Measurements from ENCODE around the gene FEM1B.

Gene FEM1B

GRCh38 chr15:68277131-68277602, 378 bp upstream of the FEM1B start:
- Histone ChIP-seq H3K4me3 (ENCODE audit: severe bottlenecking) (peak overlapping the region; percentile 77), H3K27ac (ENCODE audit: poor library complexity, severe bottlenecking) (peak overlapping the region; percentile 98), H3K27me3 (ENCODE audit: insufficient read depth, poor library complexity, severe bottlenecking) (no peaks in the 10 kb centered on the region), H3K9me3 (ENCODE audit: severe bottlenecking) (no peaks in the 10 kb centered on the region), H3K36me3 (ENCODE audit: low read depth) (peaks cover 31% of the 10 kb centered on the region), H3K4me1 (ENCODE audit: insufficient read depth, poor library complexity, severe bottlenecking) (peaks cover 45% of the 10 kb centered on the region)
- no peak for TF ChIP-seq CTCF (IDR thresholded peaks at IDR 0.05; ENCODE audit: poor library complexity, severe bottlenecking)
- no peak for DNase-seq (ENCODE audit: low spot score)
- ATAC-seq (ENCODE audit: low read depth), result peak; percentile 0; the same call in 2 of the 3 replicates

GRCh38 chr15:68278345-68278594, 725 bp downstream of the FEM1B start:
- Histone ChIP-seq H3K4me1 (ENCODE audit: insufficient read depth, poor library complexity, severe bottlenecking) (peaks cover 43% of the 10 kb centered on the region), H3K27me3 (ENCODE audit: insufficient read depth, poor library complexity, severe bottlenecking) (no peaks in the 10 kb centered on the region), H3K9me3 (ENCODE audit: severe bottlenecking) (no peaks in the 10 kb centered on the region), H3K4me3 (ENCODE audit: severe bottlenecking) (peak overlapping the region; percentile 77), H3K36me3 (ENCODE audit: low read depth) (peaks cover 31% of the 10 kb centered on the region), H3K27ac (ENCODE audit: poor library complexity, severe bottlenecking) (peak overlapping the region; percentile 98)
- no peak for ATAC-seq (ENCODE audit: low read depth)
- peak; percentile 79 for DNase-seq (ENCODE audit: low spot score)
- TF ChIP-seq CTCF (IDR thresholded peaks at IDR 0.05; ENCODE audit: poor library complexity, severe bottlenecking), result peak; percentile 34

DNA sequence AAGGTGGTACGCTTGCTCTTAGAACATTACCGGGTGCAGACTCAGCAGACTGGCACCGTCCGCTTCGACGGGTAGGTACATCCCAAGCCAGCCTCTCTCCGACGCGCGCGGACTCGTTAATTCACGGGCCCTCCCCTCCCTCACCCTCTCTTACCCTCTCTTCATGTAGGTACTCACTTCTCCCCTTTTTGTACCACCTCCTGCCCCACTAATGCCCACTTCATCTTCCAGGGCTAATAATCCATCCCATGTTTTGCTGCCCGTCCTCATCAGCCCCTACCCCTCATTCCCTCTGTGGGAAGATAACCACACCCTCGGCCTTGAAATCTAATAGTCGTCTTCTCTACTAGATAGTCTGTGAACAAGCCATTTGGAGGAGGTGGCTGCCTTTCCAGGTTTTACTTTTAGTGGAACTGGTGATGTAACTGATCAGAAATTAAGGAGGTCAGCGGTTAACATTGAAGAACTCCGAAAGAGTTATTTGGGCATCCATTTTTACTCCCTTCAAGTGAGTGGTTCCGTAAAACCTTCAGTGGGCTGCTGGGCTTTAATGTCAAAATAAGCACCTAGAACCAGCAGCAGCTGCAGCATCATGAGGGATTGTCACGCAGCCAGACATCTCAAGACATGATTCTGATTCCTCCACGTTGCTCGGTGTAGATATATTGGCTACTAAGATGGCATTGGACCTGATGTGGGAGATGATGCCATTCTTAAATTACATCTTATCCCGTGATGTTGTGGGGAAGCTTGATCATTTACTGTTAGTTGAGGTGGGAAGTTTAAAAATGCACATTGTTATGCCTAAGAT, 1.3 kb downstream of the FEM1B start:
- H3K36me3 ChIP-seq (ENCODE audit: low read depth), result peaks cover 34% of the 10 kb centered on the region
- H3K9me3 ChIP-seq (ENCODE audit: severe bottlenecking), result no peaks in the 10 kb centered on the region
- H3K27me3 ChIP-seq (ENCODE audit: insufficient read depth, poor library complexity, severe bottlenecking), result no peaks in the 10 kb centered on the region
- TF ChIP-seq CTCF (IDR thresholded peaks at IDR 0.05; ENCODE audit: poor library complexity, severe bottlenecking), result no peak
- DNase-seq (ENCODE audit: low spot score), result no peak
- peak overlapping the region; percentile 98 for H3K27ac ChIP-seq (ENCODE audit: poor library complexity, severe bottlenecking)
- peak overlapping the region; percentile 77 for H3K4me3 ChIP-seq (ENCODE audit: severe bottlenecking)
- ATAC-seq (ENCODE audit: low read depth), result peak; percentile 6
- peaks cover 39% of the 10 kb centered on the region for H3K4me1 ChIP-seq (ENCODE audit: insufficient read depth, poor library complexity, severe bottlenecking)

DNA sequence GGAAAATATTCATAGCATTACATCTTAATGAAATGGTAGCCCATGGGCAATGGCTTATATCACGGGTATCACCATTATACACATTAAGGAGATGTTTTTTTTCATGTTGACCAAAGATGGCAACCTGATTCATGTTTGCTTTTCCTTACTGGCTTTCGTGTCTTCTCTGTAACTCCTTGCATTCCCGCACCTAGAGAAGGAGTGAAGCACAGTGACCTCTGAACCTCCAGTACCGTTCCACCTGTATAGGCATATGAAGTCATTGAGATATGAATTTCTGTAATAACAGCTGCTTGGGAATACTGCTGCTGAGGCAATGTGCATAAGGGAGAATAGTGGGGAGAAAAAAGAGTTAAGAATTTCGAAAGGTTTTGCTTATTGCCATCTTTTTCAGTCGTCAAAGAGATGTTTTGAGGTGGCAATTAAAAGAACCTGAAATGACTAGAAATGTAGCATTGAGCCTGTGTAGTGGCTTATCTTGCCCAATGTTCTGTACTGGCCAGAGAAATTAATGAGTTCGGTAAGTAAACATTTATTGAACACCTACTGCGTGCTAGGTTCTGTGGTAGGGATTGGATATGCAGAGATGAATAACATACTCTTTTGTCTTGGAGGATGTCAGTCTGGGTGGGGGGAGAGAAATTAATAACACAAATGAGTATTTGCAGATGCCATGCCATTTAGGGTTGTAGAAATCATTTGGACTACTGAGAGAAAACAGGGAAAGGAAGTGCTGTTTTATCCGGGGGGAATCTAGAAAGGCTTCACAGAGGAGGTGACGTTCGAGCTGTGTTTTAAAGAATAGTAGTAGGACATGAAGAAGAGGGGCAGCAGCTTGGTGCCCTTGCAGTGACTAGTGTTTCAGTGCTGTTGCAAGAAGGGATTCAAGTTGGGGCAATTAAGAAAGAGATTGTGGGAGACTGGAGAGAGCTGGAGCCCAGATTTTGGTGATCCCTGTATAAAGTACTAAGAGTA, 2.5 kb downstream of the FEM1B start:
- Histone ChIP-seq H3K4me1 (ENCODE audit: insufficient read depth, poor library complexity, severe bottlenecking) (peaks cover 45% of the 10 kb centered on the region), H3K27ac (ENCODE audit: poor library complexity, severe bottlenecking) (peak overlapping the region; percentile 98), H3K36me3 (ENCODE audit: low read depth) (peaks cover 46% of the 10 kb centered on the region), H3K4me3 (ENCODE audit: severe bottlenecking) (peak overlapping the region; percentile 77), H3K27me3 (ENCODE audit: insufficient read depth, poor library complexity, severe bottlenecking) (no peaks in the 10 kb centered on the region), H3K9me3 (ENCODE audit: severe bottlenecking) (no peaks in the 10 kb centered on the region)
- ATAC-seq (ENCODE audit: low read depth) (no peak), DNase-seq (ENCODE audit: low spot score) (no peak)
- no peak for TF ChIP-seq CTCF (IDR thresholded peaks at IDR 0.05; ENCODE audit: poor library complexity, severe bottlenecking)

All from RWPE2 (cell line).